Astrocyte (in vitro differentiated cells and primary cell): Measurements from ENCODE around the gene TLX3. TPM values are rescaled to one million over a fixed set of nuclear protein-coding genes. Genes with fewer than 3 reads are reported as not detected.
A peak's percentile ranks its signal among the peaks of the same experiment; 100 is the strongest.

ENCODE experiments used
- DNase-seq: peaks from one replicate; pipeline ENCODE4 v3.0.0-alpha.2; 2010; ENCODE audit warnings: low read depth
- FAIRE-seq: peaks from 2 replicates; lab custom pipeline; 2011; peaks lifted over from hg19 to GRCh38; lab: Jason Lieb, UNC
- H2AFZ ChIP-seq: 2 replicates; pipeline ENCODE4 v1.6.0; 2012; ENCODE audit warnings: low read depth, low read length, inconsistent platforms
- H3K27ac ChIP-seq: 2 replicates; pipeline ENCODE4 v1.5.1; 2011; ENCODE audit warnings: low read depth, low read length, inconsistent platforms
- H3K27me3 ChIP-seq: 2 replicates; pipeline ENCODE4 v1.6.0; 2011; ENCODE audit warnings: low read length, inconsistent platforms; ENCODE audit not compliant: insufficient read depth
- H3K36me3 ChIP-seq: 2 replicates; pipeline ENCODE4 v1.5.1; 2011; ENCODE audit warnings: low read length, inconsistent platforms; ENCODE audit not compliant: insufficient read depth
- H3K4me1 ChIP-seq: 2 replicates; pipeline ENCODE4 v1.5.1; 2011; ENCODE audit warnings: low read length, inconsistent platforms; ENCODE audit not compliant: insufficient read depth
- H3K4me2 ChIP-seq: 2 replicates; pipeline ENCODE4 v1.6.0; 2012; ENCODE audit warnings: low read length, inconsistent platforms
- H3K4me3 ChIP-seq: 2 replicates; pipeline ENCODE4 v1.5.1; 2011; ENCODE audit warnings: low read depth, mild to moderate bottlenecking, low read length, inconsistent platforms; ENCODE audit not compliant: insufficient read depth
- H3K79me2 ChIP-seq: 2 replicates; pipeline ENCODE4 v1.6.0; 2012; ENCODE audit warnings: mild to moderate bottlenecking, low read length, inconsistent platforms; ENCODE audit not compliant: insufficient read depth
- H3K9ac ChIP-seq: 2 replicates; pipeline ENCODE4 v1.6.0; 2012; ENCODE audit warnings: mild to moderate bottlenecking, low read length, inconsistent platforms
- H3K9me3 ChIP-seq: 2 replicates; pipeline ENCODE4 v1.5.1; 2012; ENCODE audit warnings: low read depth, mild to moderate bottlenecking, low read length, inconsistent platforms; ENCODE audit not compliant: insufficient read depth
- H4K20me1 ChIP-seq: 2 replicates; pipeline ENCODE4 v1.6.0; 2012; ENCODE audit warnings: low read length, inconsistent platforms; ENCODE audit not compliant: insufficient read depth
- H3K27ac Mint-ChIP-seq: one replicate; pipeline ENCODE4 v1.8.0; 2021; ENCODE audit warnings: mild to moderate bottlenecking, mixed read lengths; ENCODE audit not compliant: unreplicated experiment
- H3K27me3 Mint-ChIP-seq: one replicate; pipeline ENCODE4 v1.8.0; 2021; ENCODE audit warnings: low read depth, mixed read lengths; ENCODE audit not compliant: unreplicated experiment
- H3K36me3 Mint-ChIP-seq: one replicate; pipeline ENCODE4 v1.8.0; 2021; ENCODE audit warnings: low read depth, mixed read lengths; ENCODE audit not compliant: unreplicated experiment
- H3K4me1 Mint-ChIP-seq: one replicate; pipeline ENCODE4 v1.8.0; 2021; ENCODE audit warnings: low read depth, mixed read lengths; ENCODE audit not compliant: unreplicated experiment
- H3K4me3 Mint-ChIP-seq: one replicate; pipeline ENCODE4 v1.8.0; 2021; ENCODE audit warnings: mild to moderate bottlenecking, moderate library complexity, mixed read lengths; ENCODE audit not compliant: unreplicated experiment
- H3K9me3 Mint-ChIP-seq: one replicate; pipeline ENCODE4 v1.8.0; 2021; ENCODE audit warnings: mild to moderate bottlenecking, mixed read lengths; ENCODE audit not compliant: unreplicated experiment
- CTCF ChIP-seq: IDR thresholded peaks from 2 replicates; pipeline ENCODE4 v1.5.1; 2011; ENCODE audit warnings: low read depth, mild to moderate bottlenecking, inconsistent platforms, low read length, moderate library complexity; ENCODE audit not compliant: insufficient read depth
- EZH2 ChIP-seq: IDR thresholded peaks from 2 replicates; pipeline ENCODE4 v1.6.1; 2012; ENCODE audit warnings: mild to moderate bottlenecking, low read length, inconsistent platforms; ENCODE audit not compliant: insufficient read depth
- total RNA-seq: library from RNA; stranded (reverse); gene quantifications from 2 replicates; pipeline ENCODE4 v1.2.1, GENCODE V29; 2021

TLX3 gene
- total RNA-seq, 1 donor from 2014 or later: not detected

GRCh38 chr5:171330021-171330420 lies 21.0 kb downstream of the TLX3 start:
- peaks cover 63% of the 10 kb centered on the region for H3K27me3 Mint-ChIP-seq
- no peak overlapping the region for H3K4me3 Mint-ChIP-seq

GRCh38 chr5:171335616-171336015 lies 26.6 kb downstream of the TLX3 start:
- TF ChIP-seq CTCF: no peak
- TF ChIP-seq EZH2: no peak
- Mint-ChIP-seq H3K9me3 (no peaks in the 10 kb centered on the region), H3K36me3 (no peaks in the 10 kb centered on the region), H3K27ac (no peak overlapping the region), H3K4me1 (no peaks in the 10 kb centered on the region), H3K4me3 (no peak overlapping the region), H3K27me3 (peaks cover 59% of the 10 kb centered on the region)
- Histone ChIP-seq H3K27ac (no peak overlapping the region), H3K4me1 (peaks cover 3% of the 10 kb centered on the region), H4K20me1 (no peaks in the 10 kb centered on the region), H3K4me3 (no peak overlapping the region), H2AFZ (no peak overlapping the region), H3K9ac (no peak overlapping the region), H3K9me3 (no peaks in the 10 kb centered on the region), H3K4me2 (no peak overlapping the region), H3K36me3 (no peaks in the 10 kb centered on the region), H3K79me2 (no peaks in the 10 kb centered on the region), H3K27me3 (peaks cover 30% of the 10 kb centered on the region)
- no peak for FAIRE-seq
- no peak for DNase-seq

More at GRCh38 chr5:171330021-171330420, 21.0 kb downstream of the TLX3 start:
- H3K4me2 ChIP-seq: no peak overlapping the region
- Mint-ChIP-seq H3K9me3 (no peaks in the 10 kb centered on the region), H3K27ac (no peak overlapping the region), H3K36me3 (no peaks in the 10 kb centered on the region), H3K4me1 (no peaks in the 10 kb centered on the region)
- H3K9ac ChIP-seq: no peak overlapping the region
- DNase-seq (no peak), FAIRE-seq (no peak)
- H3K27ac ChIP-seq: no peak overlapping the region
- TF ChIP-seq EZH2 (no peak), CTCF (no peak)
- no peak overlapping the region for H2AFZ ChIP-seq
- H3K4me1 ChIP-seq: no peaks in the 10 kb centered on the region
- no peaks in the 10 kb centered on the region for H3K79me2 ChIP-seq
- peaks cover 30% of the 10 kb centered on the region for H3K27me3 ChIP-seq
- no peaks in the 10 kb centered on the region for H4K20me1 ChIP-seq
- H3K9me3 ChIP-seq: no peaks in the 10 kb centered on the region
- no peaks in the 10 kb centered on the region for H3K36me3 ChIP-seq
- no peak overlapping the region for H3K4me3 ChIP-seq

- H3K9me3 ChIP-seq: no peaks in the 10 kb centered on the region
- FAIRE-seq: peak; percentile 45
- TF ChIP-seq EZH2: no peak
- peak; percentile 57 for TF ChIP-seq CTCF
- H3K9ac ChIP-seq: peak overlapping the region; percentile 33
- peak overlapping the region; percentile 74 for H2AFZ ChIP-seq
- DNase-seq: peak; percentile 42
- H3K9me3 Mint-ChIP-seq: no peaks in the 10 kb centered on the region
- peak overlapping the region; percentile 65 for H3K4me3 ChIP-seq
- H3K79me2 ChIP-seq: no peaks in the 10 kb centered on the region
- H3K27ac ChIP-seq: no peak overlapping the region
- H3K27ac Mint-ChIP-seq: no peak overlapping the region
- peaks cover 30% of the 10 kb centered on the region for H3K27me3 ChIP-seq
- no peaks in the 10 kb centered on the region for H3K36me3 ChIP-seq
- H3K4me1 ChIP-seq: peaks cover 3% of the 10 kb centered on the region
- peak overlapping the region; percentile 75 for H3K4me3 Mint-ChIP-seq
- no peaks in the 10 kb centered on the region for H4K20me1 ChIP-seq
- no peaks in the 10 kb centered on the region for H3K4me1 Mint-ChIP-seq
- H3K4me2 ChIP-seq: peak overlapping the region; percentile 91
- peaks cover 51% of the 10 kb centered on the region for H3K27me3 Mint-ChIP-seq
- no peaks in the 10 kb centered on the region for H3K36me3 Mint-ChIP-seq
Measured at GRCh38 chr5:171336521-171337209, 27.6 kb downstream of the TLX3 start.
